HepG2 (cell line): Measurements from ENCODE around the gene PTGR2. TPM values are rescaled to one million over a fixed set of nuclear protein-coding genes. Genes with fewer than 3 reads are reported as not detected.
A peak's percentile ranks its signal among the peaks of the same experiment; 100 is the strongest.

Experiments used
- CAMTA2 ChIP-seq: sonication (generic); formaldehyde crosslinking; IDR thresholded peaks from 2 replicates; pipeline ENCODE4 v1.4.0; 2020; ENCODE audit warnings: mild to moderate bottlenecking, missing genetic modification reagents, borderline replicate concordance
- CEBPB ChIP-seq: IDR thresholded peaks from 2 replicates; pipeline ENCODE4 v1.6.1; 2011; ENCODE audit warnings: low read depth, low read length, improper control_type of control experiment, borderline replicate concordance
- CTCF ChIP-seq: sonication (generic); formaldehyde crosslinking; IDR thresholded peaks from 2 replicates; pipeline ENCODE4 v1.5.0; 2020; ENCODE audit warnings: mild to moderate bottlenecking, missing genetic modification reagents, moderate library complexity
- EEA1 ChIP-seq: sonication (generic); formaldehyde crosslinking; IDR thresholded peaks from 2 replicates; pipeline ENCODE4 v1.5.1; 2020; ENCODE audit warnings: mild to moderate bottlenecking, missing genetic modification reagents, borderline replicate concordance
- GATAD2A ChIP-seq: IDR thresholded peaks from 2 replicates; pipeline ENCODE4 v1.6.1; 2016
- GTF2F1 ChIP-seq: fragments of 150-350 bp; IDR thresholded peaks from 2 replicates; pipeline ENCODE4 v1.6.1; 2014; ENCODE audit warnings: low read length
- KAT8 ChIP-seq: IDR thresholded peaks from 2 replicates; pipeline ENCODE4 v1.6.1; 2016; ENCODE audit warnings: missing genetic modification reagents, missing compliant biosample characterization
- KDM2A ChIP-seq: sonication (generic); formaldehyde crosslinking; IDR thresholded peaks from 2 replicates; pipeline ENCODE4 v1.4.0; 2020; ENCODE audit warnings: low read depth, missing genetic modification reagents, borderline replicate concordance
- MED1 ChIP-seq: sonication (generic); formaldehyde crosslinking; IDR thresholded peaks from 2 replicates; pipeline ENCODE4 v1.4.0; 2020; ENCODE audit warnings: missing genetic modification reagents
- MIER2 ChIP-seq: IDR thresholded peaks from 2 replicates; pipeline ENCODE4 v1.6.1; 2016; ENCODE audit warnings: missing biosample characterization, missing genetic modification reagents
- MYC ChIP-seq: sonication (generic); formaldehyde crosslinking; IDR thresholded peaks from 2 replicates; pipeline ENCODE4 v1.9.0; 2021; ENCODE audit warnings: missing genetic modification reagents, borderline replicate concordance
- PHF21A ChIP-seq: sonication (generic); formaldehyde crosslinking; IDR thresholded peaks from 2 replicates; pipeline ENCODE4 v1.5.0; 2020; ENCODE audit warnings: mild to moderate bottlenecking, missing genetic modification reagents
- PRMT3 ChIP-seq: sonication (generic); formaldehyde crosslinking; IDR thresholded peaks from 2 replicates; pipeline ENCODE4 v1.8.1; 2022; ENCODE audit warnings: low read depth, mild to moderate bottlenecking, moderate library complexity, missing genetic modification reagents, borderline replicate concordance
- RCOR2 ChIP-seq: IDR thresholded peaks from 2 replicates; pipeline ENCODE4 v1.6.1; 2016; ENCODE audit warnings: missing biosample characterization, missing genetic modification reagents
- RXRA ChIP-seq: sonication (generic); formaldehyde crosslinking; IDR thresholded peaks from 2 replicates; pipeline ENCODE4 v1.5.1; 2020; ENCODE audit warnings: missing genetic modification reagents
- SALL1 ChIP-seq: sonication (generic); formaldehyde crosslinking; IDR thresholded peaks from 2 replicates; pipeline ENCODE4 v1.8.0; 2022; ENCODE audit warnings: mild to moderate bottlenecking, missing genetic modification reagents
- SATB2 ChIP-seq: sonication (generic); formaldehyde crosslinking; IDR thresholded peaks from 2 replicates; pipeline ENCODE4 v1.5.0; 2020; ENCODE audit warnings: missing genetic modification reagents
- THAP11 ChIP-seq: IDR thresholded peaks from 2 replicates; pipeline ENCODE4 v1.6.1; 2016; ENCODE audit warnings: missing biosample characterization, missing genetic modification reagents
- ZFYVE20 ChIP-seq: sonication (generic); formaldehyde crosslinking; IDR thresholded peaks from 2 replicates; pipeline ENCODE4 v1.8.0; 2023; ENCODE audit warnings: low read depth, mild to moderate bottlenecking, moderate library complexity, missing genetic modification reagents, borderline replicate concordance
- ZMYM4 ChIP-seq: sonication (generic); formaldehyde crosslinking; IDR thresholded peaks from 2 replicates; pipeline ENCODE4 v1.8.1; 2023; ENCODE audit warnings: mild to moderate bottlenecking, missing genetic modification reagents
- ZNF317 ChIP-seq: sonication (generic); formaldehyde crosslinking; IDR thresholded peaks from 2 replicates; pipeline ENCODE4 v1.5.0; 2020; ENCODE audit warnings: mild to moderate bottlenecking, missing genetic modification reagents
- ZNF331 ChIP-seq: sonication (generic); formaldehyde crosslinking; IDR thresholded peaks from 2 replicates; pipeline ENCODE4 v1.4.0; 2020; ENCODE audit warnings: missing genetic modification reagents
- ZNF484 ChIP-seq: sonication (generic); formaldehyde crosslinking; IDR thresholded peaks from 2 replicates; pipeline ENCODE4 v1.5.1; 2020; ENCODE audit warnings: mild to moderate bottlenecking, low read depth, missing genetic modification reagents, borderline replicate concordance
- ZNF615 ChIP-seq: sonication (generic); formaldehyde crosslinking; IDR thresholded peaks from 2 replicates; pipeline ENCODE4 v1.5.0; 2020; ENCODE audit warnings: mild to moderate bottlenecking, missing genetic modification reagents, borderline replicate concordance
- ZNF713 ChIP-seq: sonication (generic); formaldehyde crosslinking; IDR thresholded peaks from 2 replicates; pipeline ENCODE4 v1.4.0; 2020; ENCODE audit warnings: mild to moderate bottlenecking, missing genetic modification reagents
- ZNF75D ChIP-seq: sonication (generic); formaldehyde crosslinking; IDR thresholded peaks from 2 replicates; pipeline ENCODE4 v1.8.1; 2023; ENCODE audit warnings: missing genetic modification reagents, mild to moderate bottlenecking, borderline replicate concordance
- ZSCAN21 ChIP-seq: sonication (generic); formaldehyde crosslinking; IDR thresholded peaks from 2 replicates; pipeline ENCODE4 v1.8.0; 2022; ENCODE audit warnings: mild to moderate bottlenecking, missing genetic modification reagents, moderate library complexity, borderline replicate concordance
- ZSCAN29 ChIP-seq: sonication (generic); formaldehyde crosslinking; conservative IDR thresholded peaks from 2 replicates; pipeline ENCODE4 v1.4.0; 2020; ENCODE audit warnings: mild to moderate bottlenecking, missing genetic modification reagents
- polyA plus RNA-seq, 8 experiments: library from polyadenylated mRNA; depleted of rRNA in 3 of 8; stranded (reverse) in 7 of 8; unstranded in 1 of 8; fragments of >200 nt; fragmentation: Illumina TruSeq in 4 of 8; extraction: Trizol in 4 of 8; gene quantifications; 2 replicates each; pipeline versions ENCODE4 v1.2.1 to v1.2.3, GENCODE V29; 2011 to 2016; ENCODE audit warnings: low read depth in 4 of 8, missing spikeins in 1 of 8, mixed read lengths in 1 of 8; ENCODE audit not compliant: insufficient read depth in 1 of 8
- total RNA-seq, 5 experiments: library from RNA; depleted of rRNA; stranded (reverse); fragments of >200 nt; fragmentation: Illumina TruSeq; extraction: Trizol; gene quantifications; 2 replicates each; pipeline ENCODE4 v1.2.3, GENCODE V29; 2016; ENCODE audit warnings: low read depth in 1 of 5
- TF ChIP-seq, protein P1 (sequence below), 2 experiments: sonication (generic) in 1 of 2; formaldehyde crosslinking in 1 of 2; IDR thresholded peaks; 2 replicates each; pipeline versions ENCODE4 v1.5.1 to v1.6.1; 2011 to 2020; ENCODE audit warnings: borderline replicate concordance in 1 of 2, low read depth in 1 of 2, low read length in 1 of 2, mild to moderate bottlenecking in 1 of 2, missing genetic modification reagents in 1 of 2, moderate library complexity in 1 of 2

PTGR2 gene
- total and polyA plus RNA-seq, 2 of the 13 experiments (the other 11 are each of a cell fraction or from before 2014, with no cell fraction given) = 3.0 to 4.3 TPM

DNA sequence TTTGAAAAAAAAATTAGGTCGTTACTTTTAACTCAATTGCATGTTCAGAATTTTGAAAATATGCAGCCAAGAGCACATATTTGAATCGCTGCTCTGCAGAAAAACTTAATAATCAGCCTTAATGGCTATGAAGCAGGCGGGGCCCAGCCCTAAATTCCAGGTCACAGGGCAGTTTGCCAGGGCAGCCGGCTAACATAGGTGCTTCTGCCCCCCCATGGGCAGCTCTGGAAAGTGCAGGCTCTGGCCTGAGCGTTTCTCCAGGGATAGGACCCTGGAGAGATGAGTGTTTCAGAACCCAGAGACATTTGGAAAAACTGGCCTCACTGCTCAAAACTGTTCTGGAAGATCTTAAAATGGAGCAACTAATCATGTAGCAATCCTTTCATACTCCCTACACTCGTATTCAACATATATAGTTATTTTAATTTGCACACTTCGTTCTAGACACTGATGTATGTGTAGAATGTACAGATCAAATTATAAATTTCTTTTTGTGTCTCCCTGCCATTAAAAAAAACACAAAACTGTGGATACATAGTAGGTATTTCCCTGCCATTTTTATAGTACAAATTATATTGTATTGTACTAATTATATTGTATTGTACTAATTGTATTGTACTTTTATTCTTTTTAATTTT, 26.0 kb upstream of the PTGR2 start (continued):
- peak; percentile 90 for TF ChIP-seq CTCF (CRISPR knock-in tag)
- TF ChIP-seq GTF2F1 = no peak
- TF ChIP-seq KDM2A (CRISPR knock-in tag) = peak; percentile 50; the same call in 1 of the 2 replicates
- TF ChIP-seq RCOR2 (CRISPR knock-in tag) = no peak
- 0 out of 2 replicates have a peak, but pooled peaks have one; percentile 30 for TF ChIP-seq MIER2 (CRISPR knock-in tag)
- no peak for TF ChIP-seq ZNF713 (CRISPR knock-in tag)
- TF ChIP-seq ZNF317 (CRISPR knock-in tag) = no peak
- no peak for TF ChIP-seq ZFYVE20
- peak; percentile 44; the same call in 1 of the 2 replicates for TF ChIP-seq MED1 (CRISPR knock-in tag)
- no peak for TF ChIP-seq MYC (CRISPR knock-in tag)
- TF ChIP-seq PRMT3 (CRISPR knock-in tag) = no peak
- TF ChIP-seq ZSCAN21 = no peak
- no peak for TF ChIP-seq ZMYM4
- 0 out of 2 replicates have a peak, but pooled peaks have one; percentile 32 for TF ChIP-seq ZNF331
- TF ChIP-seq SALL1 (CRISPR knock-in tag) = peak; percentile 61
- 0 out of 2 replicates have a peak, but pooled peaks have one; percentile 47 for TF ChIP-seq KAT8 (CRISPR knock-in tag)
- no peak for TF ChIP-seq EEA1
- no peak for TF ChIP-seq CEBPB
- TF ChIP-seq GATAD2A = peak; percentile 39; the same call in 1 of the 2 replicates
- no peak for TF ChIP-seq CAMTA2 (CRISPR knock-in tag)
- no peak for TF ChIP-seq PHF21A (CRISPR knock-in tag)
- TF ChIP-seq, protein P1, sequence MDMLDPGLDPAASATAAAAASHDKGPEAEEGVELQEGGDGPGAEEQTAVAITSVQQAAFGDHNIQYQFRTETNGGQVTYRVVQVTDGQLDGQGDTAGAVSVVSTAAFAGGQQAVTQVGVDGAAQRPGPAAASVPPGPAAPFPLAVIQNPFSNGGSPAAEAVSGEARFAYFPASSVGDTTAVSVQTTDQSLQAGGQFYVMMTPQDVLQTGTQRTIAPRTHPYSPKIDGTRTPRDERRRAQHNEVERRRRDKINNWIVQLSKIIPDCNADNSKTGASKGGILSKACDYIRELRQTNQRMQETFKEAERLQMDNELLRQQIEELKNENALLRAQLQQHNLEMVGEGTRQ (IDR thresholded peaks at IDR 0.05; ENCODE audit: low read depth, low read length) = no peak
- TF ChIP-seq, protein P1 (CRISPR knock-in tag; IDR thresholded peaks at IDR 0.05; ENCODE audit: borderline replicate concordance) = no peak
- peak; percentile 46; the same call in 1 of the 2 replicates for TF ChIP-seq RXRA
- no peak for TF ChIP-seq ZNF615
- no peak for TF ChIP-seq ZNF484 (CRISPR knock-in tag)
- TF ChIP-seq THAP11 (CRISPR knock-in tag) = peak; percentile 33; the same call in 1 of the 2 replicates
- TF ChIP-seq ZNF75D = no peak
- no peak for TF ChIP-seq SATB2 (CRISPR knock-in tag)
- no peak for TF ChIP-seq ZSCAN29 (CRISPR knock-in tag)
